ENCODE data around the gene RNASET2. TPM values are rescaled to one million over a fixed set of nuclear protein-coding genes. Genes with fewer than 3 reads are reported as not detected.
"Not testable (repeated sequence)": the region's sequence is repeated elsewhere in the genome, so short reads cannot be mapped to it uniquely, and the experiment has no call there.

RNASET2 gene
- polyA plus RNA-seq, 1 donor = 70.2 TPM

DNA sequence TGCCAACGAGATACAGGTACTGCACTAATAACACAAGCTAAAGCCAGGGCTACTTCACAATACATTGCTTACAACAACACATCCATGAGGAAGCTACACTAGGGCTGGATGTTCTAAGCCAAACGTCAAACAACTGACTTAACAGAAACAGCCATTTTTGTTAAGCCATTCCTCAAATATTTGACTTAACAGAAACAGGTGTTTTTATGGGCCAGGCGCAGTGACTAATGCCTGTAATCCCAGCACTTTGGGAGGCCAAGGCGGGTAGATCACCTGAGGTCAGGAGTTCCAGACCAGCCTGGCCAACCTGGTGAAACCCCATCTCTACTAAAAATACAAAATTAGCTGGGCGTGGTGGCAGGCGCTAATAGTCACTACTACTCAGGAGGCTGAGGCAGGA, 7.6 kb downstream of the RNASET2 start:
- not testable (repeated sequence) for H3K9me3 ChIP-seq (ENCODE audit: control insufficient read depth, low read depth, low read length); H3K27me3 ChIP-seq (ENCODE audit: control insufficient read depth, insufficient read depth, low read length); H3K4me1 ChIP-seq (ENCODE audit: control insufficient read depth, insufficient read depth, low read length); DNase-seq; H3K27ac ChIP-seq (ENCODE audit: low read length); H3K4me3 ChIP-seq (ENCODE audit: low read length)
- WGBS (ENCODE audit: insufficient coverage, low lambda C conversion rate) = no CpG with 5 or more reads among the region's 6 CpGs
- H3K36me3 ChIP-seq (ENCODE audit: control insufficient read depth, insufficient read depth, low read length) = peaks cover 41% of the 10 kb centered on the region

DNA sequence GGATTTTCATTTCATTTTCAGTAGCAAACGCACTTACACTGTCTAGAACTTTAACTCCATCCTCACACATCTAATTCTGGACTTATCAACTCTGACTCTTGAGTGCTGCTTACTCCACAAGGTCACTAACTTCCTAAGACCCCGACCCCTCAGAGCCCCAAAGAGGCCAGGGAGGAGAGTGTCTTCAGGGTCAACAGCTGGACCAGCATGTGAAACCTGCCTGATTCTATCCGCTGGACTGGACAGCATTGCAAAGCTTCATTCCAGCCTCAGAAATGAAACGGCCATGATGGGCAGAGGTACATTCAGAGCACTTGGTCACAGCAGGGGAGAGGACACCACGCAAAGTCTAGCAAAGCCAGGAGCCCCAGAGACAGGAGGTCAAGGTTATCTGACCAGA, 9.1 kb downstream of the RNASET2 start:
- Histone ChIP-seq H3K4me1 (ENCODE audit: control insufficient read depth, insufficient read depth, low read length) (no peaks in the 10 kb centered on the region), H3K4me3 (ENCODE audit: low read length) (no peak overlapping the region), H3K27me3 (ENCODE audit: control insufficient read depth, insufficient read depth, low read length) (no peaks in the 10 kb centered on the region), H3K36me3 (ENCODE audit: control insufficient read depth, insufficient read depth, low read length) (peaks cover 43% of the 10 kb centered on the region), H3K27ac (ENCODE audit: low read length) (no peak overlapping the region), H3K9me3 (ENCODE audit: control insufficient read depth, low read depth, low read length) (peaks cover 4% of the 10 kb centered on the region)
- WGBS (ENCODE audit: insufficient coverage, low lambda C conversion rate) = 80% methylated on average over 1 of the region's 5 CpGs
- DNase-seq = no peak

DNA sequence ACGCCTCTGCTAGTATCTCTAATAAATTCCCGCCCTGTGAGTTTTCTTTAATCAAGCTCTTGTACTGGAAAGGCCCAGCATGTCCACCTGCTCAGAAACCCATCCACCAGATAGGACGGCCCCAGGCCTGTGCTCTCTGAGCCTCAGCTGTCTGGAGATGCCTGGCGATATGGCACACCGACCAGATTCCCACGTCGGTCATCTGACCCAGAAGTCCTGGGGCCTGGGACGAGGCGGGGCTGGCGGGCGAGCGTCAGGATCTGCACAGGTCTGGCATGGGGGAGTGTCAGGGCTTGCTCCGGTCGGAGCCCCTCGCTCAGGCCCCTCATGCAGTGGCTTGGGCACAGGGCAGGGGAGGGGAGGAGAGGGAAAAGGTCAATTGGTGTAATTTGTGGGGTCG, 10.2 kb downstream of the RNASET2 start:
- no peaks in the 10 kb centered on the region for H3K27me3 ChIP-seq (ENCODE audit: control insufficient read depth, insufficient read depth, low read length)
- H3K9me3 ChIP-seq (ENCODE audit: control insufficient read depth, low read depth, low read length) = peaks cover 4% of the 10 kb centered on the region
- no peak for DNase-seq
- WGBS (ENCODE audit: insufficient coverage, low lambda C conversion rate) = 88% methylated on average over 3 of the region's 16 CpGs
- H3K36me3 ChIP-seq (ENCODE audit: control insufficient read depth, insufficient read depth, low read length) = peaks cover 37% of the 10 kb centered on the region
- no peaks in the 10 kb centered on the region for H3K4me1 ChIP-seq (ENCODE audit: control insufficient read depth, insufficient read depth, low read length)
- no peak overlapping the region for H3K4me3 ChIP-seq (ENCODE audit: low read length)
- no peak overlapping the region for H3K27ac ChIP-seq (ENCODE audit: low read length)

DNA sequence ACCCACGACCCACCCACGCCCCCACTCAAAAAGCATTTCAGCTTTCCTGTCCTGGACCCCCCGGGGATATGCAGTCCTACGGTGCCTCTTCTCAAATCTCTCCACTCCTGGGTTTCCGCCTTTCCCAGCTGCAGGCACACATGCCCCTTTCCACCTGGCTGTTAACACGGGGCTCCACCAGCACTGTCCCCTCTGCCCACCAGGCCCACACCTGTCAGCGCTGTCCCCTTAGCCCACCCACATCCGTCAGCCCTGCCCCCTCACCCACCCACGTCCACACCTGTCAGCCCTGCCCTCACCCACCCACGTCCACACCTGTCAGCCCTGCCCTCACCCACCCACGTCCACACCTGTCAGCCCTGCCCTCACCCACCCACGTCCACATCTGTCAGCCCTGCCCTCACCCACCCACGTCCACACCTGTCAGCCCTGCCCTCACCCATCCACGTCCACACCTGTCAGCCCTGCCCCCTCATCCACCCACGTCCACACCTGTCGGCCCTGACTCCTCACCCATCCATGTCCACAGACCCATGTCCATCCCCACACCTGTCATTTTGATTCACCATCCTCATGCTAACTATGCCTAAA, 11.6 kb downstream of the RNASET2 start:
- Histone ChIP-seq H3K36me3 (ENCODE audit: control insufficient read depth, insufficient read depth, low read length) (peaks cover 33% of the 10 kb centered on the region), H3K4me3 (ENCODE audit: low read length) (no peak overlapping the region), H3K27ac (ENCODE audit: low read length) (no peak overlapping the region), H3K27me3 (ENCODE audit: control insufficient read depth, insufficient read depth, low read length) (no peaks in the 10 kb centered on the region), H3K9me3 (ENCODE audit: control insufficient read depth, low read depth, low read length) (peaks cover 4% of the 10 kb centered on the region), H3K4me1 (ENCODE audit: control insufficient read depth, insufficient read depth, low read length) (no peaks in the 10 kb centered on the region)
- WGBS (ENCODE audit: insufficient coverage, low lambda C conversion rate) = 60% methylated on average over 1 of the region's 16 CpGs
- no peak for DNase-seq

DNA sequence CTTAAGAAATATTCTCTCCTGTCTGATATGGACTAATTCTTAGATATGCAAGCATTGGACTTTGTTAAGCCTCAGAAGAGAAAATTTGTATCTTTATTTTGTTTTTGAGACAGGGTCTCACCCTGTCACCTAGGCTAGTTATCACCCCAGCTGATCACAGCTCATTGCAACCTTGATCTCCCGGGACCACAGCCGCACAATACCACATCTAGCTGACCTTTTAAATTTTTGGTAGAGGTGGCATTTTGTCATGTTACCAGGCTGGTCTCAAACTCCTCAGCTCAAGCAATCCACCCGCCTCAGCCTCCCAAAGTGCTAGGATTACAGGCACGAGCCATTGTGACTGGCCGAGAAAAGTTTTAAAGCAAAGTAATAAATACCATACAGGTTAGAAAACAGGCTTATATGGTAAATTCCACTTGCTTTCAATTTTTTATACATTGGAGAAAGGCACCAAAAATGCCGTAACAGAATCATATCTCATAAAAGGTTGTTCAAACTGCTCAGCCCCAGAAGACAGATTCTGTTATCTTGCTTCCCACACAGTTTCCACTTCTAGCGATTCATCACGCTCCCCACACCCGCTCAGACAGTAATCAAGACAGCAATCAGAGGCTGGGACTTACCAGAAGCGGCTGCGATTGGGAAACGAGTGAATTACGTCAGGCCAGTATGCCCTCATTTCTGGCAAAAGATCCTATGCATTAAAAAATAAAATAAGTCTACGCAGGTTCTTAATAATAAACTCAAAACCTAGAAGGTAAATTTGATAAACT, 13.8 kb downstream of the RNASET2 start:
- no peaks in the 10 kb centered on the region for H3K4me1 ChIP-seq (ENCODE audit: control insufficient read depth, insufficient read depth, low read length)
- DNase-seq = no peak
- no peak overlapping the region for H3K27ac ChIP-seq (ENCODE audit: low read length)
- H3K4me3 ChIP-seq (ENCODE audit: low read length) = no peak overlapping the region
- WGBS (ENCODE audit: insufficient coverage, low lambda C conversion rate) = 79% methylated on average over 5 of the region's 14 CpGs
- no peaks in the 10 kb centered on the region for H3K27me3 ChIP-seq (ENCODE audit: control insufficient read depth, insufficient read depth, low read length)
- peaks cover 4% of the 10 kb centered on the region for H3K9me3 ChIP-seq (ENCODE audit: control insufficient read depth, low read depth, low read length)
- H3K36me3 ChIP-seq (ENCODE audit: control insufficient read depth, insufficient read depth, low read length) = peaks cover 42% of the 10 kb centered on the region

DNA sequence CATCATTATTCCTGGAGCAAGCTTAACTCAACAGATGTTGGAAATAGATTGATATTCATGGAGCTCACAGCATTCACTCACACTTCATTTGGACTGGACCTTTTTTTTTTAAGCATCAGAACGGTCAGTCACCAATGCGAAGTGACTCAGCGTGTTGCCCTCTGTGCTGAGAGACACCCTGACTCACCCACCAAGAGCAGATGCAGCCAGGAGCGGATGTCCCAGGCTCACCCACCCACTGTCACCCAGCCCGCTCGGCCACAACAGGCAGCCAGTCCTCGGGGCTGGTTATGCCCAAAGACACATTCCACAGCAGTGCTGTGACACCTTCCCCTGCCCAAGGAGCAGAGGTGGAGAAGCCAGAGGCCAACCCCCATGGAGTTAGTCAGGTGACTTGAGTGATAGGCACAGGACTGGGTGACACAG, 15.7 kb downstream of the RNASET2 start:
- no peak for DNase-seq
- H3K27ac ChIP-seq (ENCODE audit: low read length) = no peak overlapping the region
- no CpG with 5 or more reads among the region's 7 CpGs for WGBS (ENCODE audit: insufficient coverage, low lambda C conversion rate)
- H3K9me3 ChIP-seq (ENCODE audit: control insufficient read depth, low read depth, low read length) = peaks cover 4% of the 10 kb centered on the region
- H3K27me3 ChIP-seq (ENCODE audit: control insufficient read depth, insufficient read depth, low read length) = no peaks in the 10 kb centered on the region
- H3K4me3 ChIP-seq (ENCODE audit: low read length) = no peak overlapping the region
- no peaks in the 10 kb centered on the region for H3K4me1 ChIP-seq (ENCODE audit: control insufficient read depth, insufficient read depth, low read length)
- peaks cover 35% of the 10 kb centered on the region for H3K36me3 ChIP-seq (ENCODE audit: control insufficient read depth, insufficient read depth, low read length)

DNA sequence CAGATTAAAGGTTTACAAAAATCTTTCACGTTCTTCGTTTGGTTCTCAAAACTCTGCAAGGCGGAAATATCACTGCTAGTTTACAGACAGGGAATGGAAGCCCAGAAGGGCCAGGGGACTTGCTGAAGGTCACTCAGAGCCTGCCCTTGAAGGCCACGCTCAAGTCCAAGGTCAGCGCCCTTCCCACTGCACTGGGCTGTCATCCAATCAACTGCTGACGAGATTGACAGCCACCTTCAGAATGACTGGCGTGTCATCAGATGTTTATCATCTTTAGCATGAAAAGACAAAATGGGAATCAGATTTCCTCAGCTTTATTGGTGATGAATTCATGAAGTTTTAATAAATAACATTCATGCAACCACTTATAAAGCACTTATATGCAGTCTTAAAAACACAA, 16.5 kb downstream of the RNASET2 start:
- Histone ChIP-seq H3K36me3 (ENCODE audit: control insufficient read depth, insufficient read depth, low read length) (peaks cover 36% of the 10 kb centered on the region), H3K4me3 (ENCODE audit: low read length) (no peak overlapping the region), H3K27me3 (ENCODE audit: control insufficient read depth, insufficient read depth, low read length) (no peaks in the 10 kb centered on the region), H3K4me1 (ENCODE audit: control insufficient read depth, insufficient read depth, low read length) (no peaks in the 10 kb centered on the region), H3K27ac (ENCODE audit: low read length) (no peak overlapping the region), H3K9me3 (ENCODE audit: control insufficient read depth, low read depth, low read length) (peaks cover 4% of the 10 kb centered on the region)
- WGBS (ENCODE audit: insufficient coverage, low lambda C conversion rate) = no CpG with 5 or more reads among the region's 7 CpGs
- no peak for DNase-seq

DNA sequence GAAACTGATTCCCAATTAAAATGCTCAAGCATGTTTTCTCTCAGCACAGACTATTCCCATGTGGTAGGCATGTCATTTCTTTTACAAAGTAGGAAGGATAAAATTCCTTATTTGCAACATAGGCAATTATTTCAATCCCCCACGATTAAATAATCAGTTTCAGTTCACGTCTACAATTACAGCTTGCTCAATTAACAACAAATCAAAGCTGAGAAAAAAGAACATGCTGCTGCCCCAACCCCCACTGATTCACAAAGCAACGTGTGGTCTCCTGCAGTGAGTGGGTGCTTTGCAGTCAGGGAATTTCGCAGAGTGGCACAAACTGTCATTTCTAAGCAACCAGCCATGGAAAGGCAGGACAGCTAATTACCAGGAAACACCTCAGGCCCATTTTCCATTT, 17.0 kb downstream of the RNASET2 start:
- no peak overlapping the region for H3K27ac ChIP-seq (ENCODE audit: low read length)
- H3K36me3 ChIP-seq (ENCODE audit: control insufficient read depth, insufficient read depth, low read length) = peaks cover 38% of the 10 kb centered on the region
- WGBS (ENCODE audit: insufficient coverage, low lambda C conversion rate) = no CpG with 5 or more reads among the region's 4 CpGs
- H3K4me3 ChIP-seq (ENCODE audit: low read length) = no peak overlapping the region
- peaks cover under 1% of the 10 kb centered on the region for H3K9me3 ChIP-seq (ENCODE audit: control insufficient read depth, low read depth, low read length)
- DNase-seq = no peak
- H3K27me3 ChIP-seq (ENCODE audit: control insufficient read depth, insufficient read depth, low read length) = no peaks in the 10 kb centered on the region
- H3K4me1 ChIP-seq (ENCODE audit: control insufficient read depth, insufficient read depth, low read length) = no peaks in the 10 kb centered on the region

DNA sequence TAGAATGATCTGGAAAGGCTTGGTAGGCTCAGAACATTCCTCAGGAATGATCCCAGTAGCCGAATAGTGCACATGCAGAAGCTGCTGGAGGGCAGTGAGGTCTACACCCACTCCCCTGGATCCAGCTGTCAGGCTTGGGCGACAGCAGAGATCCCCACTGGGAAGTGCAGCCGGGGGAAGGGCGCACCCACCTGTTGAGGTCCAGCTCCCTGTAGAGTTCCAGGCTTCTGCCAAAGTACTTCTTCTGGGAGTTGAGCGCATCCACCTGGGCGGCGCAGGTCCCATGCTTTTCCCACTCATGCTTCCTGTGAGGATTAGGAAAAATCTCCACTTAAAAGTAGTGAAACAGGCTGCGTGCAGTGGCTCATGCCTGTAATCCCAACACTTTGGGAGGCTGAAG, 17.6 kb downstream of the RNASET2 start:
- Histone ChIP-seq H3K4me1 (ENCODE audit: control insufficient read depth, insufficient read depth, low read length) (no peaks in the 10 kb centered on the region), H3K9me3 (ENCODE audit: control insufficient read depth, low read depth, low read length) (no peaks in the 10 kb centered on the region), H3K27me3 (ENCODE audit: control insufficient read depth, insufficient read depth, low read length) (no peaks in the 10 kb centered on the region), H3K36me3 (ENCODE audit: control insufficient read depth, insufficient read depth, low read length) (peaks cover 43% of the 10 kb centered on the region), H3K27ac (ENCODE audit: low read length) (no peak overlapping the region), H3K4me3 (ENCODE audit: low read length) (no peak overlapping the region)
- no peak for DNase-seq
- WGBS (ENCODE audit: insufficient coverage, low lambda C conversion rate) = no CpG with 5 or more reads among the region's 8 CpGs

DNA sequence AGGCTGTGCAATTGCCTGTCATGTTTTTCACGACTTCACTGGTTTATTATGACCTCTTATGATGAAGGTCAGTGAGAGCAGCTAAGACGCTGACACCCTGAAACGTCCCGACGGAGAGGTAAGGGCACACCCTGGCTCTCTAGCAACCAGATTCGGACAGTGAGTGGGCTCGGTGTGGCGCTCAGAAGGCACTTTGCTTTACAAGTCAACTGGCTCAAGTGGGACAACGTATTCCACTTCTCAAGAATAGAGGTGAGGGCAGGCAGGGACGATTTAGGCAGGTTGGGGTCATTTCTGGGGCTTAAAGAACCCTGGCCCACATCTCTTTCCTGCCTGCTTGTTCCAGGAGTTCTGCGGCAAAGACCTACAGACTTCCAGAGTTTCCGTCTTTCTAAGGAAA, 18.2 kb downstream of the RNASET2 start:
- no CpG with 5 or more reads among the region's 12 CpGs for WGBS (ENCODE audit: insufficient coverage, low lambda C conversion rate)
- Histone ChIP-seq H3K27me3 (ENCODE audit: control insufficient read depth, insufficient read depth, low read length) (no peaks in the 10 kb centered on the region), H3K9me3 (ENCODE audit: control insufficient read depth, low read depth, low read length) (no peaks in the 10 kb centered on the region), H3K4me1 (ENCODE audit: control insufficient read depth, insufficient read depth, low read length) (no peaks in the 10 kb centered on the region), H3K36me3 (ENCODE audit: control insufficient read depth, insufficient read depth, low read length) (peaks cover 44% of the 10 kb centered on the region), H3K27ac (ENCODE audit: low read length) (no peak overlapping the region), H3K4me3 (ENCODE audit: low read length) (no peak overlapping the region)
- DNase-seq = no peak

DNA sequence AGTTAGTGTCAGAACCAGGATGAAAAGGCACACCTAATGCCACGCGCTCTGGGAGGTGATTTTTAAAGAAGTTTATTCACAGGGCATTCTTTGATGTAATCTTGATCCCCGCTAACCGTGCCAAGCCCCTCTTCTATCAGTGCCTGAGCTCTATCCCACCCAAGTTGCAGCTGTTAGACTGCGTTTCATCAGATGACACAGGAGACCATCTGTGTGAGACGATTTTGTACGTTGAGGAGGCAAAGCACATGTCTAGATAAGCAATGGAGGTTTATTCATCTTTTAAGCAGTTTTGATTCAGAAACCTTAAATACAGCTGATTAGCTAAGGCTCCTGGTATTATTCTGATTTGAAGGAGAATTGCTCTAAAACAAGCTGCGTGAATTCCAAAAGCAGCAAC, 18.6 kb downstream of the RNASET2 start:
- 96% methylated on average over 4 of the region's 8 CpGs for WGBS (ENCODE audit: insufficient coverage, low lambda C conversion rate)
- Histone ChIP-seq H3K27ac (ENCODE audit: low read length) (no peak overlapping the region), H3K9me3 (ENCODE audit: control insufficient read depth, low read depth, low read length) (no peaks in the 10 kb centered on the region), H3K36me3 (ENCODE audit: control insufficient read depth, insufficient read depth, low read length) (peaks cover 43% of the 10 kb centered on the region), H3K27me3 (ENCODE audit: control insufficient read depth, insufficient read depth, low read length) (no peaks in the 10 kb centered on the region), H3K4me1 (ENCODE audit: control insufficient read depth, insufficient read depth, low read length) (no peaks in the 10 kb centered on the region), H3K4me3 (ENCODE audit: low read length) (no peak overlapping the region)
- DNase-seq = no peak
